Spleen (tissue), 11 donors: ENCODE data around the gene ATXN1. TPM values are rescaled to one million over a fixed set of nuclear protein-coding genes. Genes with fewer than 3 reads are reported as not detected.

Experiments used
- DNase-seq: peaks from one replicate; pipeline ENCODE4 v3.0.0-alpha.2; 2020
- H3K27ac ChIP-seq, 8 donors: fragments of 200-600 bp; sonication (generic) in 7 of 8; 1 replicate in 4 of 8; 2 replicates in 4 of 8; pipeline versions ENCODE4 v1.5.0 to v1.8.0; 2016 to 2021; ENCODE audit warnings: inconsistent platforms in 4 of 8, mild to moderate bottlenecking in 4 of 8, moderate library complexity in 1 of 8
- H3K27me3 ChIP-seq, 7 donors: fragments of 200-600 bp; sonication (generic) in 6 of 7; replicated peaks in 1 of 7; 1 replicate in 4 of 7; 2 replicates in 3 of 7; pipeline versions ENCODE4 v1.5.0 to v1.8.0; 2016 to 2021; ENCODE audit warnings: inconsistent platforms in 3 of 7, mild to moderate bottlenecking in 1 of 7
- H3K36me3 ChIP-seq, 6 donors: fragments of 200-600 bp; sonication (generic) in 5 of 6; 1 replicate in 4 of 6; 2 replicates in 2 of 6; pipeline versions ENCODE4 v1.5.0 to v1.8.0; 2016 to 2021; ENCODE audit warnings: inconsistent platforms in 2 of 6
- H3K4me1 ChIP-seq, 6 donors: fragments of 200-600 bp; sonication (generic) in 5 of 6; 1 replicate in 3 of 6; 2 replicates in 3 of 6; pipeline versions ENCODE4 v1.5.0 to v1.8.0; 2016 to 2021; ENCODE audit warnings: inconsistent platforms in 3 of 6
- H3K4me3 ChIP-seq, 8 donors: fragments of 200-600 bp; sonication (generic) in 7 of 8; 1 replicate in 4 of 8; 2 replicates in 4 of 8; pipeline versions ENCODE4 v1.5.0 to v1.8.0; 2016 to 2021; ENCODE audit warnings: inconsistent platforms in 4 of 8, mild to moderate bottlenecking in 4 of 8, moderate library complexity in 2 of 8
- H3K9me3 ChIP-seq, 8 donors: fragments of 200-600 bp; sonication (generic) in 7 of 8; 1 replicate in 4 of 8; 2 replicates in 4 of 8; pipeline versions ENCODE4 v1.5.0 to v1.8.0; 2016 to 2021; ENCODE audit warnings: inconsistent platforms in 4 of 8
- CTCF ChIP-seq, 11 experiments: fragments of 200-600 bp in 7 of 11; fragments of 450-650 bp in 4 of 11; sonication (generic) in 4 of 11; IDR thresholded peaks in 8 of 11; conservative IDR thresholded peaks in 3 of 11; 1 replicate in 7 of 11; 2 replicates in 4 of 11; pipeline versions ENCODE4 v1.4.0 to v1.8.0; 2016 to 2021; ENCODE audit warnings: antibody characterized with exemption in 11 of 11, inconsistent platforms in 4 of 11, mild to moderate bottlenecking in 1 of 11
- POLR2A ChIP-seq, 3 donors: fragments of 450-650 bp; IDR thresholded peaks; one replicate each; pipeline ENCODE4 v1.5.1; 2017; ENCODE audit warnings: antibody characterized with exemption in 3 of 3, mild to moderate bottlenecking in 1 of 3
- POLR2AphosphoS5 ChIP-seq, 3 donors: sonication (generic); formaldehyde crosslinking; IDR thresholded peaks; one replicate each; pipeline ENCODE4 v1.5.1; 2017; ENCODE audit warnings: antibody characterized with exemption in 3 of 3
- WGBS, 5 donors: extraction: QIAGEN DNeasy Blood & Tissue Kit in 3 of 5; methylation state at CpG; one replicate each; pipeline versions ENCODE4 v1.1.5 to v1.1.7; 2013 to 2018; 5-methylcytosine and 5-hydroxymethylcytosine counted together
- intact Hi-C: fragments of 100-400 bp; cut with DNase I; formaldehyde crosslinking; loops from one replicate; pipeline ENCODE4 v1.15.0; 2023; ENCODE audit warnings: low total_unique reads
- polyA plus RNA-seq, 3 donors: library from polyadenylated mRNA; stranded (reverse); fragments of 200-250 nt; gene quantifications; one replicate each; pipeline ENCODE4 v1.2.1, GENCODE V29; 2013
- total RNA-seq, 7 donors: library from RNA; depleted of rRNA in 3 of 7; stranded (reverse); fragments of >200 nt in 3 of 7; fragmentation: NEBNext Ultra II Directional in 4 of 7; extraction: Animal tissue kit (Norgen Biotek cat#: 25700) in 4 of 7; gene quantifications; one replicate each; pipeline versions ENCODE4 v1.1.0 to v1.2.1, GENCODE V29; 2016 to 2021
- donor health status: healthy with polysubstance abuse.
- donor health status: DM: no; HTN: no; CAD: no; lungs with moderate emphysema.
- donor health status: DM: no; HTN: no; CAD: no.
- donor health status: Bipolar disorder and iron deficiency.
- donor health status: healthy.
- donor health status: DM: no; HTN: no; CAD: no.
- donor health status: DM: yes; HTN: yes; CAD: no.

Gene ATXN1
- total and polyA plus RNA-seq, 10 donors, result 3.5 to 123 (median 73.9) TPM

GRCh38 chr6:16278750-16279149, 482.5 kb downstream of the ATXN1 start:
- DNase-seq, result peak; percentile 68
- H3K27ac ChIP-seq, result no peak overlapping the region
- H3K9me3 ChIP-seq, result no peaks in the 10 kb centered on the region
- no peaks in the 10 kb centered on the region for H3K4me1 ChIP-seq
- H3K27me3 ChIP-seq, result no peaks in the 10 kb centered on the region
- intact Hi-C loops, result no loop called here
- TF ChIP-seq POLR2A (IDR thresholded peaks at IDR 0.05), result no peak
- H3K36me3 ChIP-seq, result peaks cover 0 to 7% (median 0%) of the 10 kb centered on the region in 6 donors
- no peak overlapping the region for H3K4me3 ChIP-seq
- WGBS, 5 donors, result 90 to 94% (median 94%) methylated on average over 7 to 9 of the region's 9 CpGs

- no peak overlapping the region for H3K4me3 ChIP-seq
- WGBS, 5 donors, result 88 to 94% (median 92%) methylated on average over 10 of the region's 10 CpGs
- TF ChIP-seq POLR2AphosphoS5 (IDR thresholded peaks at IDR 0.05), result no peak
- no peak for TF ChIP-seq CTCF (IDR thresholded peaks at IDR 0.05 in 8 of 11, conservative IDR thresholded peaks at IDR 0.05 in 3 of 11)
- TF ChIP-seq POLR2A (IDR thresholded peaks at IDR 0.05), result no peak
- H3K27ac ChIP-seq, result no peak overlapping the region
- intact Hi-C loops, result no loop called here
- no peak for DNase-seq
- H3K4me1 ChIP-seq, result no peaks in the 10 kb centered on the region
- H3K27me3 ChIP-seq, result no peaks in the 10 kb centered on the region
- no peaks in the 10 kb centered on the region for H3K9me3 ChIP-seq
- H3K36me3 ChIP-seq, result peaks cover 0 to 7% (median 0%) of the 10 kb centered on the region in 6 donors
Observed at GRCh38 chr6:16278048-16278724, 483.1 kb downstream of the ATXN1 start.

GRCh38 chr6:16277101-16277981, 483.9 kb downstream of the ATXN1 start:
- no peaks in the 10 kb centered on the region for H3K27me3 ChIP-seq
- no peak overlapping the region for H3K27ac ChIP-seq
- no peaks in the 10 kb centered on the region for H3K9me3 ChIP-seq
- TF ChIP-seq CTCF (IDR thresholded peaks at IDR 0.05 in 8 of 11, conservative IDR thresholded peaks at IDR 0.05 in 3 of 11) (no peak), POLR2AphosphoS5 (IDR thresholded peaks at IDR 0.05) (no peak), POLR2A (IDR thresholded peaks at IDR 0.05) (no peak)
- H3K4me1 ChIP-seq, result no peaks in the 10 kb centered on the region
- no peak overlapping the region for H3K4me3 ChIP-seq
- H3K36me3 ChIP-seq, result peaks cover 0 to 7% (median 0%) of the 10 kb centered on the region in 6 donors
- intact Hi-C loops, result no loop called here
- DNase-seq, result no peak
- WGBS, 5 donors, result 69 to 77% (median 74%) methylated on average over 18 of the region's 18 CpGs

- WGBS, 5 donors, result 90 to 95% (median 92%) methylated on average over 10 of the region's 10 CpGs
- Histone ChIP-seq H3K4me1 (no peaks in the 10 kb centered on the region), H3K4me3 (no peak overlapping the region), H3K27me3 (no peaks in the 10 kb centered on the region), H3K36me3 (peaks cover 0 to 7% (median 0%) of the 10 kb centered on the region in 6 donors), H3K9me3 (no peaks in the 10 kb centered on the region), H3K27ac (no peak overlapping the region)
- no peak for DNase-seq
- TF ChIP-seq CTCF (IDR thresholded peaks at IDR 0.05 in 8 of 11, conservative IDR thresholded peaks at IDR 0.05 in 3 of 11) (no peak), POLR2AphosphoS5 (IDR thresholded peaks at IDR 0.05) (no peak), POLR2A (IDR thresholded peaks at IDR 0.05) (no peak)
- intact Hi-C loops, result no loop called here
Observed at GRCh38 chr6:16274885-16275589, 486.2 kb downstream of the ATXN1 start.
